Gastrocnemius medialis (tissue), 4 donors: ENCODE data around the gene AGAP1. TPM values are rescaled to one million over a fixed set of nuclear protein-coding genes. Genes with fewer than 3 reads are reported as not detected.

Experiments
- ATAC-seq, 2 donors: fragments of 150-250 bp; one replicate each; pipeline ENCODE4 v1.9.1; 2016
- DNase-seq, 2 donors: peaks; one replicate each; pipeline ENCODE4 v3.0.0-alpha.2; 2019
- H3K27ac ChIP-seq, 4 donors: fragments of 200-600 bp; sonication (generic); 1 replicate in 1 of 4; 2 replicates in 3 of 4; pipeline ENCODE4 v1.5.1; 2016 to 2018; ENCODE audit warnings: mild to moderate bottlenecking in 2 of 4, moderate library complexity in 1 of 4
- H3K27me3 ChIP-seq, 3 donors: fragments of 200-600 bp; sonication (generic) in 2 of 3; 1 replicate in 1 of 3; 2 replicates in 2 of 3; pipeline versions ENCODE4 v1.5.1 to v1.6.0; 2016 to 2019; ENCODE audit warnings: mild to moderate bottlenecking in 1 of 3, moderate library complexity in 1 of 3
- H3K36me3 ChIP-seq, 2 donors: fragments of 200-600 bp; sonication (generic) in 1 of 2; one replicate each; pipeline ENCODE4 v1.5.1; 2017 to 2018
- H3K4me1 ChIP-seq, 2 donors: fragments of 200-600 bp; sonication (generic) in 1 of 2; one replicate each; pipeline ENCODE4 v1.5.1; 2016 to 2017; ENCODE audit warnings: mild to moderate bottlenecking in 2 of 2
- H3K4me3 ChIP-seq, 4 donors: fragments of 200-600 bp; sonication (generic) in 3 of 4; 1 replicate in 1 of 4; 2 replicates in 3 of 4; pipeline ENCODE4 v1.5.1; 2016 to 2019; ENCODE audit warnings: mild to moderate bottlenecking in 2 of 4
- H3K9me3 ChIP-seq, 3 donors: fragments of 200-600 bp; sonication (generic) in 2 of 3; 1 replicate in 1 of 3; 2 replicates in 2 of 3; pipeline ENCODE4 v1.5.1; 2016 to 2019
- CTCF ChIP-seq, 5 experiments: fragments of 450-650 bp in 3 of 5; fragments of 200-600 bp in 2 of 5; sonication (generic) in 2 of 5; IDR thresholded peaks in 4 of 5; conservative IDR thresholded peaks in 1 of 5; 1 replicate in 4 of 5; 2 replicates in 1 of 5; pipeline ENCODE4 v1.5.1; 2016 to 2019; ENCODE audit warnings: antibody characterized with exemption in 5 of 5, mild to moderate bottlenecking in 3 of 5, moderate library complexity in 3 of 5
- POLR2A ChIP-seq, 2 donors: fragments of 450-650 bp; IDR thresholded peaks; one replicate each; pipeline ENCODE4 v1.6.1; 2017; ENCODE audit warnings: antibody characterized with exemption in 2 of 2, mild to moderate bottlenecking in 2 of 2, moderate library complexity in 2 of 2
- in situ Hi-C, 4 donors: fragments of 200-750 bp; cut with MboI; loops; one replicate each; pipeline versions ENCODE4 v1.15.0 to v1.8.0; 2017; ENCODE audit warnings: low sequenced_read_pairs in 4 of 4
- intact Hi-C: fragments of 100-400 bp; cut with DNase I; formaldehyde crosslinking; loops from one replicate; pipeline ENCODE4 v1.15.1; 2023; ENCODE audit warnings: low total_unique reads
- total RNA-seq, 4 donors: library from RNA; depleted of rRNA; stranded (reverse); fragments of >200 nt; gene quantifications; one replicate each; pipeline versions ENCODE4 v1.1.0 to v1.2.3, GENCODE V29; 2016

Gene AGAP1
- total RNA-seq, 4 donors from 2014 or later = 8.5 to 26.8 (median 14.4) TPM

- Histone ChIP-seq H3K9me3 (no peaks in the 10 kb centered on the region), H3K27ac (no peak overlapping the region), H3K4me3 (no peak overlapping the region), H3K4me1 (no peaks in the 10 kb centered on the region), H3K36me3 (no peaks in the 10 kb centered on the region), H3K27me3 (no peaks in the 10 kb centered on the region)
- in situ Hi-C loops (no loop called here), intact Hi-C loops (no loop called here)
- no peak for DNase-seq
- TF ChIP-seq POLR2A (IDR thresholded peaks at IDR 0.05) (no peak), CTCF (IDR thresholded peaks at IDR 0.05 in 4 of 5, conservative IDR thresholded peaks at IDR 0.05 in 1 of 5) (no peak)
- no peak for ATAC-seq
Measured at GRCh38 chr2:235541838-235542549, 48.2 kb downstream of the AGAP1 start.

GRCh38 chr2:235542733-235543127 lies 48.9 kb downstream of the AGAP1 start:
- no peaks in the 10 kb centered on the region for H3K36me3 ChIP-seq
- TF ChIP-seq CTCF (IDR thresholded peaks at IDR 0.05 in 4 of 5, conservative IDR thresholded peaks at IDR 0.05 in 1 of 5) (no peak), POLR2A (IDR thresholded peaks at IDR 0.05) (no peak)
- H3K4me1 ChIP-seq = no peaks in the 10 kb centered on the region
- no peak overlapping the region for H3K4me3 ChIP-seq
- intact Hi-C loops (no loop called here), in situ Hi-C loops (no loop called here)
- ATAC-seq (no peak), DNase-seq (no peak)
- H3K27me3 ChIP-seq = no peaks in the 10 kb centered on the region
- no peak overlapping the region for H3K27ac ChIP-seq
- H3K9me3 ChIP-seq = no peaks in the 10 kb centered on the region

- DNase-seq (no peak), ATAC-seq (no peak)
- no peak overlapping the region for H3K4me3 ChIP-seq
- no peaks in the 10 kb centered on the region for H3K9me3 ChIP-seq
- TF ChIP-seq POLR2A (IDR thresholded peaks at IDR 0.05) (no peak), CTCF (IDR thresholded peaks at IDR 0.05 in 4 of 5, conservative IDR thresholded peaks at IDR 0.05 in 1 of 5) (no peak)
- H3K27me3 ChIP-seq = no peaks in the 10 kb centered on the region
- H3K36me3 ChIP-seq = no peaks in the 10 kb centered on the region
- H3K27ac ChIP-seq = no peak overlapping the region
- no peaks in the 10 kb centered on the region for H3K4me1 ChIP-seq
- intact Hi-C loops = no loop called here
- in situ Hi-C loops = no loop called here
Measured at GRCh38 chr2:235543128-235543750, 49.4 kb downstream of the AGAP1 start.

- Histone ChIP-seq H3K36me3 (no peaks in the 10 kb centered on the region), H3K4me1 (no peaks in the 10 kb centered on the region), H3K9me3 (no peaks in the 10 kb centered on the region), H3K4me3 (no peak overlapping the region), H3K27ac (no peak overlapping the region), H3K27me3 (no peaks in the 10 kb centered on the region)
- in situ Hi-C loops = no loop called here
- DNase-seq (no peak), ATAC-seq (no peak)
- intact Hi-C loops = no loop called here
- no peak for TF ChIP-seq POLR2A (IDR thresholded peaks at IDR 0.05)
Measured at GRCh38 chr2:235543851-235544688, 50.2 kb downstream of the AGAP1 start.

- no peak for TF ChIP-seq CTCF (IDR thresholded peaks at IDR 0.05 in 4 of 5, conservative IDR thresholded peaks at IDR 0.05 in 1 of 5)
- TF ChIP-seq POLR2A (IDR thresholded peaks at IDR 0.05) = no peak
- in situ Hi-C loops = no loop called here
- Histone ChIP-seq H3K36me3 (no peaks in the 10 kb centered on the region), H3K4me3 (no peak overlapping the region), H3K27ac (no peak overlapping the region), H3K27me3 (no peaks in the 10 kb centered on the region), H3K4me1 (no peaks in the 10 kb centered on the region), H3K9me3 (no peaks in the 10 kb centered on the region)
- ATAC-seq (no peak), DNase-seq (no peak)
- intact Hi-C loops = no loop called here
Measured at GRCh38 chr2:235544689-235544969, 50.8 kb downstream of the AGAP1 start.
